Fibroblast of the aortic adventitia (primary cell): ENCODE results near the gene SELENOS. TPM values are rescaled to one million over a fixed set of nuclear protein-coding genes. Genes with fewer than 3 reads are reported as not detected.

Source experiments
- DNase-seq: peaks from one replicate; pipeline ENCODE4 v3.0.0-alpha.2; 2010; ENCODE audit warnings: low read depth
- H3K4me3 ChIP-seq: 2 replicates; pipeline ENCODE4 v1.5.1; 2011; ENCODE audit warnings: low read depth, mild to moderate bottlenecking, control low read depth, low read length, moderate library complexity
- CTCF ChIP-seq: IDR thresholded peaks from 2 replicates; pipeline ENCODE4 v1.5.1; 2011; ENCODE audit warnings: mild to moderate bottlenecking, low read length, control low read depth, inconsistent platforms; ENCODE audit not compliant: insufficient read depth
- total RNA-seq: library from RNA; depleted of rRNA; stranded (reverse); fragments of >200 nt; gene quantifications from 2 replicates; pipeline ENCODE4 v1.2.3, GENCODE V29; 2012; ENCODE audit warnings: low replicate concordance

SELENOS gene
- total RNA-seq, 1 donor: 65.3 TPM

- H3K4me3 ChIP-seq: no peak overlapping the region
- no peak for DNase-seq
- no peak for TF ChIP-seq CTCF
These were observed 32.3 kb upstream of the SELENOS start for GRCh38 chr15:101309436-101310160.

- TF ChIP-seq CTCF: no peak
- no peak overlapping the region for H3K4me3 ChIP-seq
- DNase-seq: no peak
These were observed 31.5 kb upstream of the SELENOS start for GRCh38 chr15:101308604-101309435.

- no peak overlapping the region for H3K4me3 ChIP-seq
- DNase-seq: no peak
- no peak for TF ChIP-seq CTCF
These were observed 30.8 kb upstream of the SELENOS start for GRCh38 chr15:101307897-101308603.

GRCh38 chr15:101307048-101307896 lies 30.0 kb upstream of the SELENOS start:
- no peak for TF ChIP-seq CTCF
- no peak for DNase-seq
- H3K4me3 ChIP-seq: no peak overlapping the region

- DNase-seq: no peak
- no peak overlapping the region for H3K4me3 ChIP-seq
- TF ChIP-seq CTCF: no peak
These were observed 29.2 kb upstream of the SELENOS start for GRCh38 chr15:101306341-101307047.
